Upper lobe of right lung (tissue), 1 donor: ENCODE data around the gene PRDX4. TPM values are rescaled to one million over a fixed set of nuclear protein-coding genes. Genes with fewer than 3 reads are reported as not detected.

Source experiments
- ATAC-seq: fragments of 200-7000 bp; cut with Tn5 transposase; one replicate; pipeline ENCODE4 v1.9.1; 2020; ENCODE audit warnings: mild to moderate bottlenecking, moderate library complexity
- DNase-seq: peaks from one replicate; pipeline ENCODE4 v3.0.0-alpha.2; 2020
- H3K27ac ChIP-seq: fragments of 200-600 bp; one replicate; pipeline ENCODE4 v1.8.0; 2022
- H3K27me3 ChIP-seq: fragments of 200-600 bp; one replicate; pipeline ENCODE4 v1.8.0; 2022; ENCODE audit warnings: mild to moderate bottlenecking
- H3K36me3 ChIP-seq: fragments of 200-600 bp; one replicate; pipeline ENCODE4 v1.8.0; 2022
- H3K4me1 ChIP-seq: fragments of 200-600 bp; one replicate; pipeline ENCODE4 v1.8.0; 2022
- H3K4me3 ChIP-seq: fragments of 200-600 bp; one replicate; pipeline ENCODE4 v1.8.0; 2022; ENCODE audit warnings: mild to moderate bottlenecking
- H3K9me3 ChIP-seq: fragments of 200-600 bp; one replicate; pipeline ENCODE4 v1.8.0; 2022
- CTCF ChIP-seq: fragments of 200-600 bp; IDR thresholded peaks from one replicate; pipeline ENCODE4 v1.8.0; 2022; ENCODE audit warnings: antibody characterized with exemption
- intact Hi-C: fragments of 100-400 bp; cut with DNase I; formaldehyde crosslinking; loops from one replicate; pipeline ENCODE4 v1.11.0; 2022
- long read RNA-seq: library from polyadenylated mRNA; unstranded; transcript quantifications from one replicate; pipeline ENCODE4 v2.0.0, GENCODE V29; 2021
- total RNA-seq: library from RNA; stranded (reverse); fragmentation: NEBNext Ultra II Directional; extraction: Animal tissue kit (Norgen Biotek cat#: 25700); gene quantifications from one replicate; pipeline ENCODE4 v1.2.1, GENCODE V29; 2021
- donor health status: DM: no; HTN: yes; CAD: no; lungs with severe emphysema.

Gene PRDX4
- total RNA-seq = 37.7 TPM
- long read RNA-seq, transcript PRDX4-202 (7 exons, 1,005 nt) = major isoform, 41 of 44 reads
- long read RNA-seq, partial matches to known transcripts = 1 of 44 reads
- long read RNA-seq, other reads (novel, unspliced or antisense) = 2 of 44 reads

- Histone ChIP-seq H3K27me3 (no peaks in the 10 kb centered on the region), H3K4me3 (peak within 1 kb of the TSS; percentile 64), H3K4me1 (no peaks in the 10 kb centered on the region), H3K9me3 (no peaks in the 10 kb centered on the region), H3K27ac (peak within 1 kb of the TSS; percentile 80), H3K36me3 (no peaks in the 10 kb centered on the region)
- DNase-seq (peak; percentile 95), ATAC-seq (peak; percentile 100)
- TF ChIP-seq CTCF = no peak
- intact Hi-C loops = no loop called here
Observed at GRCh38 chrX:23667239-23668177, at the start of gene PRDX4. Gene PRDX4, plus strand, starts transcription at chrX:23667493. Its CDS starts 78 bp downstream, at chrX:23667571.

GRCh38 chrX:23621621-23622265 is 45.5 kb upstream of the PRDX4 start:
- H3K27me3 ChIP-seq = no peaks in the 10 kb centered on the region
- H3K4me1 ChIP-seq = no peaks in the 10 kb centered on the region
- intact Hi-C loops = no loop called here
- H3K4me3 ChIP-seq = no peak overlapping the region
- no peak overlapping the region for H3K27ac ChIP-seq
- TF ChIP-seq CTCF = no peak
- no peaks in the 10 kb centered on the region for H3K36me3 ChIP-seq
- H3K9me3 ChIP-seq = no peaks in the 10 kb centered on the region
- ATAC-seq (no peak), DNase-seq (no peak)

GRCh38 chrX:23623797-23624196 is 43.5 kb upstream of the PRDX4 start:
- DNase-seq = no peak
- intact Hi-C loops = no loop called here
- no peaks in the 10 kb centered on the region for H3K9me3 ChIP-seq
- no peak overlapping the region for H3K27ac ChIP-seq
- ATAC-seq = no peak
- no peaks in the 10 kb centered on the region for H3K36me3 ChIP-seq
- no peak for TF ChIP-seq CTCF
- H3K4me3 ChIP-seq = no peak overlapping the region
- H3K4me1 ChIP-seq = no peaks in the 10 kb centered on the region
- no peaks in the 10 kb centered on the region for H3K27me3 ChIP-seq

- Histone ChIP-seq H3K4me1 (no peaks in the 10 kb centered on the region), H3K9me3 (no peaks in the 10 kb centered on the region), H3K4me3 (no peak overlapping the region), H3K27ac (no peak overlapping the region), H3K27me3 (no peaks in the 10 kb centered on the region), H3K36me3 (no peaks in the 10 kb centered on the region)
- no peak for TF ChIP-seq CTCF
- ATAC-seq = no peak
- intact Hi-C loops = no loop called here
- DNase-seq = no peak
Observed at GRCh38 chrX:23626651-23627050, 40.6 kb upstream of the PRDX4 start.

- no peaks in the 10 kb centered on the region for H3K36me3 ChIP-seq
- no peak for DNase-seq
- no peak for ATAC-seq
- intact Hi-C loops = no loop called here
- H3K27me3 ChIP-seq = no peaks in the 10 kb centered on the region
- H3K9me3 ChIP-seq = no peaks in the 10 kb centered on the region
- no peak overlapping the region for H3K4me3 ChIP-seq
- H3K27ac ChIP-seq = no peak overlapping the region
- TF ChIP-seq CTCF = no peak
- no peaks in the 10 kb centered on the region for H3K4me1 ChIP-seq
Observed at GRCh38 chrX:23628131-23628530, 39.2 kb upstream of the PRDX4 start.
